NCI-H446 (cell line): ENCODE data around the gene KIAA0930.
"Not testable (repeated sequence)": the region's sequence is repeated elsewhere in the genome, so short reads cannot be mapped to it uniquely, and the experiment has no call there.

ENCODE experiments used
- DNase-seq, 2 experiments: peaks; one replicate each; lab custom pipeline; 2025; lab: John Stamatoyannopoulos, UW

KIAA0930 gene

GRCh38 chr22:45262931-45263462 is 22.3 kb upstream of the KIAA0930 start:
- no peak for DNase-seq

- DNase-seq: no peak
Observed at GRCh38 chr22:45262195-45262930, 21.7 kb upstream of the KIAA0930 start.

GRCh38 chr22:45261407-45262088 is 20.9 kb upstream of the KIAA0930 start:
- DNase-seq: no peak

- DNase-seq: not testable (repeated sequence)
Observed at GRCh38 chr22:45260395-45260759, 19.7 kb upstream of the KIAA0930 start.

- no peak for DNase-seq
Observed at GRCh38 chr22:45259754-45260394, 19.2 kb upstream of the KIAA0930 start.

GRCh38 chr22:45257941-45258340 is 17.2 kb upstream of the KIAA0930 start:
- DNase-seq: not testable (repeated sequence)

GRCh38 chr22:45254789-45255278 is 14.1 kb upstream of the KIAA0930 start:
- no peak for DNase-seq

GRCh38 chr22:45254388-45254787 is 13.7 kb upstream of the KIAA0930 start:
- DNase-seq: no peak

- DNase-seq: no peak
Observed at GRCh38 chr22:45253039-45253641, 12.4 kb upstream of the KIAA0930 start.

GRCh38 chr22:45251825-45252224 is 11.1 kb upstream of the KIAA0930 start:
- no peak for DNase-seq

GRCh38 chr22:45248832-45249561 is 8.3 kb upstream of the KIAA0930 start:
- DNase-seq: no peak

GRCh38 chr22:45246060-45246985 is 5.6 kb upstream of the KIAA0930 start:
- DNase-seq: no peak

GRCh38 chr22:45244916-45245315 is 4.2 kb upstream of the KIAA0930 start:
- no peak for DNase-seq

- DNase-seq: no peak
Observed at GRCh38 chr22:45242778-45243191, 2.1 kb upstream of the KIAA0930 start.

GRCh38 chr22:45240104-45240809 is 437 bp downstream of the KIAA0930 start:
- DNase-seq: no peak

GRCh38 chr22:45239681-45240051 is 1.0 kb downstream of the KIAA0930 start:
- DNase-seq: no peak

GRCh38 chr22:45238957-45239680 is 1.6 kb downstream of the KIAA0930 start:
- DNase-seq: no peak

GRCh38 chr22:45238076-45238956 is 2.4 kb downstream of the KIAA0930 start:
- DNase-seq: no peak
